GM19468 (cell line): ENCODE measurements around the gene CAPN5.
A peak's percentile ranks its signal among the peaks of the same experiment; 100 is the strongest.
"Not testable (repeated sequence)": the region's sequence is repeated elsewhere in the genome, so short reads cannot be mapped to it uniquely, and the experiment has no call there.

Source experiments
- ATAC-seq: cut with Tn5 transposase; IDR thresholded peaks from one replicate; pipeline ENCODE4 v1.9.1; 2021; ENCODE audit warnings: mild to moderate bottlenecking, moderate library complexity, moderate number of reproducible peaks; ENCODE audit not compliant: unreplicated experiment; ENCODE audit errors: extremely low read depth

The CAPN5 gene

DNA sequence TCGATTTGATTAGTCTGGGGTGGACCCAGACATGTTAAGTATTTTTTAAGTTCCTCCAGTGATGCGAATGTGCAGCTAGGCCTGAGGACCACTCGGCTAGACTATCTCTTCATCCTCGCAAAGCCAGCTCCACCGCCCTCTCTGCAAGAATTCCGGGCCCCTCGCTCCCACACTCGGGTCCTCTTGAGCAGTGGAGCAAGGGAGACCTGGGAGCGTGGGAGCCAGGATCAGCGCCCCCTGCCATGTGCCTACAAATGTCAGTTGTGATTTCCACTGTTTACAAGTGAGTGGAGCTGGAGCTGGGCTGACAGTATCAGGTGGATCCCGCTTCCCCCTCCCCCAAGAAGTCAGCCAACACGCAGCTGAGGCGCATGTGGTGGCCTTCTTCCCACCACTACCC is 25.9 kb upstream of the CAPN5 start:
- no peak for ATAC-seq

- no peak for ATAC-seq
Measured at GRCh38 chr11:77042111-77042726, 24.6 kb upstream of the CAPN5 start.

GRCh38 chr11:77044356-77044755 is 22.4 kb upstream of the CAPN5 start:
- ATAC-seq = no peak

DNA sequence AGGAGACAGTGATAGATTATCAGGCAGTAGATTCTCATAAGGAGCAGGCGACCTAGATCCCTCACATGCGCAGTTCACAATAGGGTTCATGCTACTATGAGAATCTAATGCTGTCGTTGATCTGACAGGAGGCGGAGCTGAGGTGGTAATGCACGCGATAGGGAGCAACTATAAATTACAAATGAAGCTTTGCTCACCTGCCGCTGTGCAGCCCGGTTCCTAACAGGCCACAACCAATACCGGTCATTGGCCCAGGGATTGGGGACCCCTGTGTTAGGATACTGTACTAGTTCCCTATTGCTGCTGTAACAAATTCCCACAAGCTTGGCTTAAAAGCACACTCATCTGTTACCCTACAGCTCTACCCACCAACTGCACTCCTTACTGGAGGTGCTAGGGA is 21.9 kb upstream of the CAPN5 start:
- ATAC-seq = no peak

GRCh38 chr11:77046060-77046501 is 20.7 kb upstream of the CAPN5 start:
- no peak for ATAC-seq

GRCh38 chr11:77047007-77047927 is 19.5 kb upstream of the CAPN5 start:
- peak; percentile 22 for ATAC-seq

GRCh38 chr11:77047928-77048446 is 18.8 kb upstream of the CAPN5 start:
- not testable (repeated sequence) for ATAC-seq

GRCh38 chr11:77049026-77049425 is 17.7 kb upstream of the CAPN5 start:
- ATAC-seq = no peak

DNA sequence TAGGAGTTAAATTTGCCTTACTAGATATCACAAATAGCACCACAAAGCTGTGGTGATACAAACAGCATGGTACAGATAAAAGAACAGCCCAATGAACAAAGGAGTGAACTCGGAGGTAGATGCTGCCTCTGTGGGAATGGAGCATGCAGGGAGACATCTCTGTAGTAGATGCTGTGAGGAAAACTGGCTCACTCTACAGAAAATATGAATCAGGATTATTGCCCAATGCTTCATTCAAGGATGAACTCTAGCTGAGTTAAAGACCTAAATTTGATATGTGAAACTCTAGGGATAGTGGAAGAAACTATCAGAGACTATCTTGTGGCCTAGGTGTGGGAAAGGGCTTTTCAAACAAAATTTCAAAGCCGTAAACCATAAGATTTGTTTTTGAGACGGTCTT is 15.3 kb upstream of the CAPN5 start:
- no peak for ATAC-seq

DNA sequence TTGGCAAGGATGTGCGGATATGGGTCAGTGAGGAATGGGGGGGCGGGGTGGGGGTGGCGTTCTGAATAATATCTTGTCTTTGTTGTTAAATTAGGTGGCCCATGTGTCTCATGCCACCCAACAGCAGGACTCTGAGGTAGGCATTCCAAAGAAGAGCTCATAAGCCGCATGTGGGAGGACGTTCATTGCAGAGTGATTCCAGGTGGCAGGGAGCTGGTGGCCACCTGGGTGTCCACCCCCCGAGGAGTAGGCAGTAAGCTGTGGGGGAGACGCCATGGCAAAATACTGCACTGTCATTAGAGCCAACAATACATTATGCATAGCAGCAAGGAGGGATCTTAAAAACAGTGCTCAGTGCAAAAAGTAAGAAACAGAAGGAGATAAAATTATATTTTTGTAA is 14.3 kb upstream of the CAPN5 start:
- ATAC-seq = no peak

- no peak for ATAC-seq
Measured at GRCh38 chr11:77053217-77054015, 13.4 kb upstream of the CAPN5 start.

DNA sequence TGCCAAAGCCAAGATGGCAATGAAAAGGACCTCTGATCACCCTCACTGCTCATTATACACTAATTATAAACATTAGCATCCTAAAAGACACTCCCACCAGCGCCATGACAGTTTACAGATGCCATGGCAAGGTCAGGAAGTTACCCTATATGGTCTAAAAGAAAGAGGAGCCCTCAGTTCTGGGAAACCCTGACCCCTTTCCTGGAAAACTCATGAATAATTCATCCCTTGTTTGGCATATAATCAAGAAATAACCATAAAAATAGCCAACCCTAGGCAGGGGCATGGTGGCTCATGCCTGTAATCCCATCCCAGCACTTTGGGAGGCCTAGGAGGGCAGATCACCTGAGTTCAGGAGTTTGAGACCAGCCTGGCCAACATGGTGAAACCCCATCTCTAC is 12.7 kb upstream of the CAPN5 start:
- ATAC-seq = no peak

DNA sequence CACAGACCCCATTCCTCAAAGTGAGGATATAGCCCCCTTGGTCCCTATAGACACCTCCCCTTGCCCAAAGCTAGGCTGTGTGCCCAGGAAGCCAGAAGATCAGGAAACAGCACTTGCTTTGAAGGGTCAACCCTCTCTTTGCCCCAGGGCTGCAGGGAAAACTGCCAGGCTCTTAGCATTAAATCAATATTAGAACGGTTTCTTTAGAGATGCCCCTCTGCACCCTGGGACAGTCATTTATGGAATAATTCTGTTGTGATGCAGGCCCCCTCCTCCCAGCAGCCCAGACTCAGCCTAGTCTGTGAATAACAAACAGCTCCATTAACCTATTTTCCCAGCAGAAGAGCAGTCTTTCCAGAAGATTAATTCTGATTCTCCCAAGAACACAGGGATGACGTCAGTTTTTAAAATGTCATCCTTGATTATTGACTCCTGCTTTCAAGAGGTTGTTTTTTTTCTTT is 11.6 kb upstream of the CAPN5 start:
- no peak for ATAC-seq

GRCh38 chr11:77055913-77056312 is 10.9 kb upstream of the CAPN5 start:
- ATAC-seq = no peak

DNA sequence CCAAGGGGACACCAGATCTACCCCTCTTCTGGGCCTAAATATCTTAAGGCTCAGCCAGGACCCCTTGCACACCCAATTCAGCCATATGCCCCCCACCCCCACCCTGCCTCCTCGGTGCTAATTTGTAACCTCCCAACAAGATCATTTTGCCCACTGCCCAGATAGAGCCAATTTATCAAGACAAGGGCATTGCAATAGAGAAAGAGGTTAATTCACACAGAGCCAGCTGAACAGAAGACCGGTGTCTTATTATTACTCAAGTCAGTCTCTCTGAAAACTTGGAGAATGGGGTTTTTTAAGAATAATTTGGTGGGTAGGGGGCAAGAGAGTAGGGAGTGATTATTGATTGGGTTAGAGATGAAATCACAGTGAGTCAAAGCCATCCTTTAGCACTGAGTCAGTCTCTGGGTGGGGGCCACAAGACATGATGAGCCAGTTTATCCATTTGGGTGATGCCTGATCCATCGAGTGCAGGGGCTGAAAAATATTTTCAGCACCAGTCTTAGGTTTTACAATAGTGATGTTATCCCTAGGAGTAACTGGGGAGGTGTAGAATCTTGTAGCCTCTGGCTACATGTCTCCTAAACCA is 9.9 kb upstream of the CAPN5 start:
- no peak for ATAC-seq

- no peak for ATAC-seq
Measured at GRCh38 chr11:77057938-77058474, 8.8 kb upstream of the CAPN5 start.

- ATAC-seq = no peak
Measured at GRCh38 chr11:77058900-77059299, 7.9 kb upstream of the CAPN5 start.

DNA sequence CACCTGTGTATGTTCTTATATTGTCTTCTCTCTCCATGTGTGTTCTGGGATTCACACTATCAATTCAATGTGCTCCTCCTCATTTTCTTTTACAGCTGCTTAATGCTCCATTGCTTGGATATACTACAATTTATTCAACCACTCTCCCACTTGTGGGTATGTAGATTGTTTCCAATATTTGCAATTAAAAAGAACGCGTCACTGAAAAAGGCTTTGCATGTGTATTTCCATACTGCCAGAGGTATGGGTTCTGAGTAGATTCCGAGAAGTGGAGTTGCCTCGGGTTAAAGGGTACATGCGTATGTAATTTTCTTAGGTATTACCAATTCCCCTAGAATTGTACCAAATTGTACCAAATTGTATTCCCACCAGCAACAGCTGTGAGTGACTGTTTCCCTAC is 7.0 kb upstream of the CAPN5 start:
- no peak for ATAC-seq

DNA sequence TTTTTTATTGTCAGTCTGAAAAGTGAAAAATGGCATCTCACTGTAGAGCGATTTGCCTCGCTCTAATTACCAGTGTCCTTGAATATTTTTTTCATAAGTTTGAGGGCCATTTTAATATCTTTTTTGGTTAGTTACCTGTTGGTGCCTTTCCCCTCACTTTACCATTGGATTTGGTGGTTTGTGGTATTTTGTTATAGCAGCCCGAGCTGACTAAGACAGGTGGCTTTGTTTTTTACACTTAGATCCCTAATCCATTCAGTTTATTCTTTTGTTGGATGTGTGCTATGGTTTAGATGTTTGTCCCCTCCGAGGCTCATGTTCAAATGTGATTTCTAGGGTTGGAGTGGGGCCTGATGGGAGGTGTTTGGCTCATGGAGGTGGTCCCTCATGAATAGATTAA is 6.5 kb upstream of the CAPN5 start:
- no peak for ATAC-seq

DNA sequence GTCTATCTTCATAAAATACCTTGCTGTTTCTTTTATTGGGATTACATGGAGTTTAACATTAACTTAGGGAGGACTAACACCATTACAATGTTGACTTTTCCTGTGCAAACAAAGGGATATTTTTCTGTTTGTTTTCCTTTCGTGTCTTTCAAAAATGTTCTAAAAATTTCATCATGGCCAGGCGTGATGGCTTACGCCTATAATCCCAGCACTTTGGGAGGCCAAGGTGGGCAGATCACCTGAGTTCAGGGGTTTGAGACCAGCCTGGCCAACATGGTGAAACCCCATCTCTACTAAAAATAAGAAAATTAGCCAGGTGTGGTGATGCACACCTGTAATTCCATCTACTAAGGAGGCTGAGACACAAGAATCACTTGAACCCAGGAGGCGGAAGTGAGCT is 5.5 kb upstream of the CAPN5 start:
- not testable (repeated sequence) for ATAC-seq
